Neural cell (in vitro differentiated cells): ENCODE measurements around the gene INPP4B. TPM values are rescaled to one million over a fixed set of nuclear protein-coding genes. Genes with fewer than 3 reads are reported as not detected.

ENCODE experiments used
- H2AFZ ChIP-seq: fragments of 200-600, 300-800 bp; sonication (generic), shearing (Covaris generic); 2 replicates; pipeline ENCODE4 v1.6.0; 2014; ENCODE audit warnings: low read depth, mild to moderate bottlenecking, antibody characterized with exemption, low read length, moderate library complexity
- H3F3A ChIP-seq: fragments of 200-600 bp; shearing (Covaris generic); 2 replicates; pipeline ENCODE4 v1.6.1; 2016; ENCODE audit warnings: mild to moderate bottlenecking, moderate library complexity, mixed read lengths, antibody characterized with exemption, low read length; ENCODE audit not compliant: insufficient read depth, poor library complexity, severe bottlenecking
- H3K27ac ChIP-seq: fragments of 200-600, 300-800 bp; sonication (generic), shearing (Covaris generic); 2 replicates; pipeline ENCODE4 v1.5.1; 2014; ENCODE audit warnings: mild to moderate bottlenecking, low read length, moderate library complexity
- H3K27me3 ChIP-seq: fragments of 300-800, 200-600 bp; sonication (generic), shearing (Covaris generic); 2 replicates; pipeline ENCODE4 v1.6.0; 2014; ENCODE audit warnings: mild to moderate bottlenecking, low read depth, low read length, moderate library complexity; ENCODE audit not compliant: insufficient read depth
- H3K36me3 ChIP-seq: fragments of 300-800, 200-600 bp; sonication (generic), shearing (Covaris generic); 2 replicates; pipeline ENCODE4 v1.5.1; 2014; ENCODE audit warnings: mild to moderate bottlenecking, antibody characterized with exemption, low read length, moderate library complexity; ENCODE audit not compliant: insufficient read depth
- H3K4me2 ChIP-seq: fragments of 300-800, 200-600 bp; sonication (generic), shearing (Covaris generic); 2 replicates; pipeline ENCODE4 v1.6.0; 2014; ENCODE audit warnings: mild to moderate bottlenecking, low read length
- H3K4me3 ChIP-seq: fragments of 300-800, 200-600 bp; sonication (generic), shearing (Covaris generic); 2 replicates; pipeline ENCODE4 v1.5.1; 2014; ENCODE audit warnings: mild to moderate bottlenecking, low read length, moderate library complexity
- H3K79me2 ChIP-seq: fragments of 200-600 bp; shearing (Covaris generic); replicated peaks from 2 replicates; pipeline ENCODE4 v1.6.0; 2014; ENCODE audit warnings: mild to moderate bottlenecking, low read length, moderate library complexity; ENCODE audit not compliant: insufficient read depth
- H3K9ac ChIP-seq: fragments of 300-800, 200-600 bp; sonication (generic), shearing (Covaris generic); 2 replicates; pipeline ENCODE4 v1.6.1; 2016; ENCODE audit warnings: mild to moderate bottlenecking, low read length, mixed read lengths
- H3K9me2 ChIP-seq: fragments of 200-600 bp; shearing (Covaris generic); 2 replicates; pipeline ENCODE4 v1.6.1; 2016; ENCODE audit warnings: mild to moderate bottlenecking, low read length, mixed read lengths; ENCODE audit not compliant: insufficient read depth
- H3K9me3 ChIP-seq: fragments of 200-600, 300-800 bp; sonication (generic), shearing (Covaris generic); 2 replicates; pipeline ENCODE4 v1.6.1; 2016; ENCODE audit warnings: mild to moderate bottlenecking, mixed run types, low read length, moderate library complexity, mixed read lengths
- H4K20me1 ChIP-seq: fragments of 200-600 bp; shearing (Covaris generic); 2 replicates; pipeline ENCODE4 v1.6.1; 2016; ENCODE audit warnings: mild to moderate bottlenecking, mixed run types; ENCODE audit not compliant: insufficient read depth
- EP300 ChIP-seq: fragments of 450-650 bp; conservative IDR thresholded peaks from 2 replicates; pipeline ENCODE4 v1.6.1; 2014; ENCODE audit warnings: antibody characterized with exemption, mild to moderate bottlenecking, moderate library complexity; ENCODE audit not compliant: poor library complexity, severe bottlenecking
- EZH2 ChIP-seq: fragments of 200-600, 300-800 bp; shearing (Covaris generic), sonication (generic); IDR thresholded peaks from 2 replicates; pipeline ENCODE4 v1.6.1; 2014; ENCODE audit warnings: antibody characterized with exemption, low read length, borderline replicate concordance, mild to moderate bottlenecking; ENCODE audit not compliant: insufficient read depth, poor library complexity, severe bottlenecking
- MXI1 ChIP-seq: fragments of 450-650 bp; conservative IDR thresholded peaks from 2 replicates; pipeline ENCODE4 v1.6.1; 2014; ENCODE audit warnings: antibody characterized with exemption, mild to moderate bottlenecking; ENCODE audit not compliant: poor library complexity, severe bottlenecking
- POLR2AphosphoS5 ChIP-seq: IDR thresholded peaks from 2 replicates; pipeline ENCODE4 v1.6.1; 2012
- RAD21 ChIP-seq: fragments of 450-650 bp; conservative IDR thresholded peaks from 2 replicates; pipeline ENCODE4 v1.6.1; 2014; ENCODE audit warnings: antibody characterized with exemption, mild to moderate bottlenecking, moderate library complexity
- REST ChIP-seq: IDR thresholded peaks from 2 replicates; pipeline ENCODE4 v1.6.1; 2012; ENCODE audit warnings: borderline replicate concordance
- SMC3 ChIP-seq: fragments of 450-650 bp; conservative IDR thresholded peaks from 2 replicates; pipeline ENCODE4 v1.6.1; 2014; ENCODE audit warnings: antibody characterized with exemption, mild to moderate bottlenecking, moderate library complexity; ENCODE audit not compliant: poor library complexity
- TAF1 ChIP-seq: IDR thresholded peaks from 2 replicates; pipeline ENCODE4 v1.6.1; 2012; ENCODE audit warnings: low read depth
- polyA plus RNA-seq: library from polyadenylated mRNA; depleted of rRNA; stranded (reverse); fragments of >200 nt; gene quantifications from 2 replicates; pipeline ENCODE4 v1.2.3, GENCODE V29; 2014
- TF ChIP-seq, protein P1 (sequence below): fragments of 450-650 bp; IDR thresholded peaks from 2 replicates; pipeline ENCODE4 v1.5.1; 2014; ENCODE audit warnings: antibody characterized with exemption, mild to moderate bottlenecking, moderate library complexity; ENCODE audit not compliant: poor library complexity, severe bottlenecking

The INPP4B gene
- polyA plus RNA-seq, 1 donor from 2014 or later, result 0.30 TPM

DNA sequence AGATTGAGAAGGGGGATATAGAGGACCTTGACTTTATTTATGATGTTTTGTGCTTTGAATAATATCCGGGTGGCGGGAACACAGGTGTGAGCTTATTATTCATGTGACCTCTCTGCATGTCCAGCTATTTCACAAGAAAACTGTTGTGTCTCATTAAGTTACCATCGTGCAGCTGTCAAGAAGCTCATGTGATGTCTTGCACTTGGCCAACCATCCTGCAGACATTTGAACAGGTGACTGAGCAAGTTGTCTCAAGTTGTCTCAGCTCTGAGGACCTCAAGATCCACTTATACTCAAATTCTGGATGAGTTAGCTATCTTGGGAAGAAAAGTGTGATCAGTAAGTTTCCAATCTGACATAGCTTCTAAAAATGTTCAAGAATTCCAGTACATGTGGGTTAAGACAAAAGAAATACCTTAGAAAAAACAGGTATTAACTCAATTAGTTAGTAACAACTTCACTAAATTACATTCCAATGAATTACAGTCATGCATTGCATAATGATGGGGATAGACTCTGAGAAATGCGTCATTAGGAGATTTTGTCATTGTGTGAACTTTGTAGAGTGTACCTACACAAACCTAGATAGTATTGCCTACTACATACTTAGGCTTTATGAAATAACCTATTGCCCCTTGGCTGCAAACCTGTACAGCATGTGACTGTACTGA lies 462.2 kb downstream of the INPP4B start:
- Histone ChIP-seq H3F3A (no peaks in the 10 kb centered on the region), H3K4me2 (no peak overlapping the region), H3K9me3 (no peaks in the 10 kb centered on the region), H3K4me3 (no peak overlapping the region), H4K20me1 (no peaks in the 10 kb centered on the region), H3K36me3 (no peaks in the 10 kb centered on the region), H3K79me2 (no peaks in the 10 kb centered on the region), H3K9me2 (no peaks in the 10 kb centered on the region), H3K27ac (no peak overlapping the region), H3K27me3 (no peaks in the 10 kb centered on the region), H2AFZ (no peak overlapping the region), H3K9ac (no peak overlapping the region)
- TF ChIP-seq POLR2AphosphoS5 (no peak), EZH2 (no peak), SMC3 (no peak), EP300 (no peak), TAF1 (no peak), MXI1 (no peak), RAD21 (no peak), REST (no peak)
- TF ChIP-seq, protein P1, sequence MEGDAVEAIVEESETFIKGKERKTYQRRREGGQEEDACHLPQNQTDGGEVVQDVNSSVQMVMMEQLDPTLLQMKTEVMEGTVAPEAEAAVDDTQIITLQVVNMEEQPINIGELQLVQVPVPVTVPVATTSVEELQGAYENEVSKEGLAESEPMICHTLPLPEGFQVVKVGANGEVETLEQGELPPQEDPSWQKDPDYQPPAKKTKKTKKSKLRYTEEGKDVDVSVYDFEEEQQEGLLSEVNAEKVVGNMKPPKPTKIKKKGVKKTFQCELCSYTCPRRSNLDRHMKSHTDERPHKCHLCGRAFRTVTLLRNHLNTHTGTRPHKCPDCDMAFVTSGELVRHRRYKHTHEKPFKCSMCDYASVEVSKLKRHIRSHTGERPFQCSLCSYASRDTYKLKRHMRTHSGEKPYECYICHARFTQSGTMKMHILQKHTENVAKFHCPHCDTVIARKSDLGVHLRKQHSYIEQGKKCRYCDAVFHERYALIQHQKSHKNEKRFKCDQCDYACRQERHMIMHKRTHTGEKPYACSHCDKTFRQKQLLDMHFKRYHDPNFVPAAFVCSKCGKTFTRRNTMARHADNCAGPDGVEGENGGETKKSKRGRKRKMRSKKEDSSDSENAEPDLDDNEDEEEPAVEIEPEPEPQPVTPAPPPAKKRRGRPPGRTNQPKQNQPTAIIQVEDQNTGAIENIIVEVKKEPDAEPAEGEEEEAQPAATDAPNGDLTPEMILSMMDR, result no peak

DNA sequence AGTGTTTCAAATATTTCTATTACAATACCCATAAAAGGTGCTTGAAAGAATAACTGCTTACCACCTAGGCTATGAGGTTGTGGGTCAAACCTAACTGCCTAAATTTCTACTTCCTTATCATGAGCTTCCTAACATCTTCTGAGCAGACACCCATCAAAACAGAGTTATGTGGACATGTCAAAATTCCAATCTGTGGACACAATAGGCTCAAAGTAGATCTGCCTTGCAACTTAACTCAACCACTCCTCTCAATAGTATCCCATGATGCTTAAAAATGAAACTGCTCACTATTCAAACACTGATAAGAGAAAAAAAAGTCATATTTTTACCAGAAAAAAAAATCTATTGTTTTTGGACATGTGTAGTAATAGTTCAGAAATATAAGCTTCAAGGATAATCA lies 462.7 kb downstream of the INPP4B start:
- Histone ChIP-seq H3K27me3 (no peaks in the 10 kb centered on the region), H3K4me3 (no peak overlapping the region), H3K36me3 (no peaks in the 10 kb centered on the region), H3K79me2 (no peaks in the 10 kb centered on the region), H3K9me3 (no peaks in the 10 kb centered on the region), H3K9ac (no peak overlapping the region), H3F3A (no peaks in the 10 kb centered on the region), H3K9me2 (no peaks in the 10 kb centered on the region), H3K4me2 (no peak overlapping the region), H3K27ac (no peak overlapping the region), H4K20me1 (no peaks in the 10 kb centered on the region), H2AFZ (no peak overlapping the region)
- TF ChIP-seq TAF1 (no peak), MXI1 (no peak), POLR2AphosphoS5 (no peak), RAD21 (no peak), EP300 (no peak), REST (no peak), SMC3 (no peak)
- TF ChIP-seq, protein P1, result no peak
